HG02970 (cell line): Measurements from ENCODE around the gene NRXN3.

Experiments
- ATAC-seq: cut with Tn5 transposase; IDR thresholded peaks from one replicate; pipeline ENCODE4 v1.9.1; 2021; ENCODE audit warnings: mild to moderate bottlenecking, moderate library complexity, moderate number of reproducible peaks; ENCODE audit not compliant: unreplicated experiment, low FRiP score

The NRXN3 gene

DNA sequence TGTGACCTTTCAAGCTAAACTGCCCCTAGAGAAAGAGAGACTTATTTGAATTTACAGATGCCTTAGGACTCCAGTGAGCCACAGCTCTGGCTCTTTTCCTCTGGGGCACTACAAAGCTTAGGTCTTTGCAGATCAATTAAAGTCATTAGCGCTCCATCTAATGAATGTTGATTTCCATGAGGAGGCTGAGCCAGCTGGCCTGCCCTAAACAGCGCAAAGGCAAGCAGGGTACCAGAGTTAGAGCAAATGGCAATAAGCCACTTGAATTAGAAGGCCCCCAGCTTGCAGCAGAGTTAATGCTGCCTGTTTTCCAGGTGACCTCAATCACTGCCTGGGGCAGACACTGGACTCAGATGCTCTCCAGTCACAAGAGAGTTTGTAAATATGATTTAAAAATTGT lies 1345.8 kb downstream of the NRXN3 start:
- no peak for ATAC-seq

DNA sequence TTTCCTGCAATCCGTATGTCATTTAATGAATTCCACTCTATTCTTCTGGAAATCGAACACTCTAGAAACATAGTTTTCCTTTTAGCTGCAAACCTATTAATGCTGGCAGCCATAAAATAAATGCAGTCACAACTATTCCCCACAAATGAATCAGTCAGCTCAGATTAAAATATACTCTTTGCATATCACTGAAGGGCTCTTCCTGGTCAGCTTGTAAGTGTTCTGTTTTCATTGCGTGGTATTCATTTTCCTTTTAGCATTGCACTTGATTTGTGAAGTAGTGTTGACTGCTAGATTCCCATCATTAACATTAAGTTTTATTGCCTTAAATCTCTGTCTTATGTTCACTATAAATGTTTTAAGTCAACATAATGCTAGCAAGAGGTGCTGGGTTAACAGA lies 1355.2 kb downstream of the NRXN3 start:
- ATAC-seq: no peak

DNA sequence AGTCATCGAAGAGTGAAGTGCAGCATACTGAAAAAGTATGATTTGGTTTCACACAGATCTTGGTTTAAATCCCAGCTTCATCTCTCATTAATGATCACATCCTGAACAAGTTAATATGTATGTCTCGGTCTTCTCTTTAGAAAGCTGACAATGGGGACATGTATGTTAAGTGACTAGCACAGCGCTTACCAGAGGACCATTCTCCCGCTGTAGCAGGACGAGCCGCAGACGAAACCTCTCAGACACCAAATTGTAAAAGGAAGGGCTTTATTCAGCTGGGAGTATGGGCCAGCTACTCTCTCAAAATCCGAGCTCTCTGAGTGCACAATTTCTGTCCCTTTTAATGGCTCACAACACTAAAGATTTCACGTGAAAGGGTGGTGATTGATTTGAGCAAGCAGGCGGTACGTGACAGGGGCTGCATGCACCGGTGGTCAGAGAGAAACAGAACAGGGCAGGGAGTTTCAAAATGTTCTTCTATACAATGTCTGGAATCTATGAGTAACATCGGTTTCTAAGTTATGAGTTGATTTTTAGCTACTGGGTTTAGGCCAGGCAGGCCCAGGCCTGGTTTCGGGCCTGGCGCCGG lies 1358.7 kb downstream of the NRXN3 start:
- no peak for ATAC-seq

DNA sequence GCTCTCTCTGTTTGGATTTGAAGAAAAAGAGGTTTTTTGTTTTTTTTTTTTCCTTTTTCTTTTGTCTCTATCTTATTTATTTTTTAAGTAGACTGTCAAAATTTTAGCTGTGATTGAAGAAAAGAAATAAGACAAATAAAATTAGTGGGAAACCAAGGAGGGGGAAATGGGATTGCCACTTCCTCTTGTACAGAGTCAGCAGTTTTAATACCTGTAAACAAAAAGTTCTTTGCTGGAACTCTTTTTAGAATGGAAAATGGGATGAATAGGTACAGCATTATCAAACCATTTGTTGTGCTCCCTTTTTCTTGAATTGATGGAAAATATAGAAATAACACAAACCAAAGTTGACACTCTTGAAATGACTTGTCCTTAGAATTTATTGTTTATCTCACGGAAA lies 1360.4 kb downstream of the NRXN3 start:
- no peak for ATAC-seq

DNA sequence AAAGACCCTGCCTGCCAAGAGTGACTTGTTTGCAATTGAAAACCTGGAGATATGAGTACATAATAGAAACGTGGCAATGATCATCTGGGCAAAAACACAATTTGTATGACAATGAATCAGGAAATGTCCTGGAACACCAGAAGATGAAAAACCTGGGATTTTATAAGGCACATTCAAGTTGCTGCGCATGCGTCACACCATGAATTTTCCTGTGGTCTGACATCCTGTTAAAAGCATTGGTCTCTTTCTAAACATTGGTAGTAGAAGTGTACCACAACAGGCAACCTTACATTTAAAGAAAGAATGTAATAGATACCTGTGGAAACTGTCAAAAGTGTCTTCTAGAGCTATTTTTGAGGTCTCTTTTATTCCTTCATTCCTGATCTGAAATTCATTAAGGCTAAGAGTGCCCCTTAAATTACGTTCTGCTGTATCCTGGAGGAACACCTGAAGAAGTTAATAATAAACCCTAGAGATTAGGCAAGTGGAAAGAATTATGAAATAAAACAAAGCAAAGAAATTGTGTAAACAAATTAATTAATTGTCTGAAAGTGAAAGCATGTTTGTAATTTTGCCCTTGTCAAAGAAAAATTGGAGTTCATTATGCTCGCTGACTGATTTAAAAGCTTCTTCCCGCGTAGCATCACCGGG lies 1364.7 kb downstream of the NRXN3 start:
- ATAC-seq: no peak

DNA sequence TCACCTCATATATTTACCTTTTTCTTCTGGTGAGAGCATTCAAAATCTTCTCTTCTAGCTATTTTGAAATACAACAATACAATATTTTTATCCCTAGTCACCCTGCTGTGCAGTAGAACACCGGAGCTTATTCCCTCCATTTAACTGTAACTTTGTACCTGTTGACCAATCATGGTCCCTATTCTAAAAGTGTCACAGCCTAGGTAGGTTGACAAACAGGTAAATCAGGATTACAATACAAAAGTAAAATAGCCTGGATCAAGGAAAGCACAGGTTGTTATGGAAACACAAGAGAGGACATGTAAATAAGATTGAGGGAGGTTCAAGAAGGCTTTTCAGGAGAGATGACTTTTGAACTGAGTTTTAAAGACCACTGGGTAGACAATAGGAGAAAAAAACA lies 1370.2 kb downstream of the NRXN3 start:
- ATAC-seq: no peak

DNA sequence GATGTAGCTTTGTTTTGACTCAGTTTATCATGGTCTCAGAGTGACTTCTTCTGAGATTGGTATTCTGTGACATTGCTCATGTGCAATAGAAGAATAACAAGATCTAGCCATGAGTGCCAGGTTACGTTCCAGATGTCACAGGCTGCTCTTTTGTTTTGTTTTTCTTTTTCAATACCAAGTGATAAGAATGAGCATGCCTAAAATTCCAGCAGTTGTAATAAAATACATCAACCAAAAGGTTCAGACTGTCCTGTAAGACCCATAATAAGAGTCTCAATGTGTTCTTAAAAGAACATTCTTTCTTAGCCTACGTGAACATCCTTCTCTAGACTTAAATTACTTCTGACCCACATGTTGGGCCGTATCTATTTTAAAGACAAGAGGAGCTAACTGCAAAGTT lies 1371.9 kb downstream of the NRXN3 start:
- ATAC-seq: no peak

DNA sequence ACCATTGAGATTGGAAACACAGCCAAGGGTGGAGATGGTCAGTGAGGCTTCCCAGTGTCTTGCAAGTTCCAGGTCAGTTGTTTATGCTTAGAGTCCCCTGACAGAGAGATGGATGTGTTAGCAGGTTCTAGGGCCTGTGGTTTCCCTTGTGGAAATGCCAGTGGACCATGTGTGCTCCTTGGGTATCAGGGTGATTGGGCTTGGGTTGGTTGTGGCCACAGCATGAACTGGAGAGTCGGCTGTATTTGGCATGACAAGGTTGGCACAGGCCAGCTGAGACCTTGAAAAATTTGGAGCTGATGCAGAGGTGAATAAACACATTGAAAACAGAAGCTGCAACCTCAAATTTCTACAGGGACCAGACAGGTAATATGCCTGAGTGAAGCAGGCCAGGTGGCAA lies 1373.2 kb downstream of the NRXN3 start:
- no peak for ATAC-seq

DNA sequence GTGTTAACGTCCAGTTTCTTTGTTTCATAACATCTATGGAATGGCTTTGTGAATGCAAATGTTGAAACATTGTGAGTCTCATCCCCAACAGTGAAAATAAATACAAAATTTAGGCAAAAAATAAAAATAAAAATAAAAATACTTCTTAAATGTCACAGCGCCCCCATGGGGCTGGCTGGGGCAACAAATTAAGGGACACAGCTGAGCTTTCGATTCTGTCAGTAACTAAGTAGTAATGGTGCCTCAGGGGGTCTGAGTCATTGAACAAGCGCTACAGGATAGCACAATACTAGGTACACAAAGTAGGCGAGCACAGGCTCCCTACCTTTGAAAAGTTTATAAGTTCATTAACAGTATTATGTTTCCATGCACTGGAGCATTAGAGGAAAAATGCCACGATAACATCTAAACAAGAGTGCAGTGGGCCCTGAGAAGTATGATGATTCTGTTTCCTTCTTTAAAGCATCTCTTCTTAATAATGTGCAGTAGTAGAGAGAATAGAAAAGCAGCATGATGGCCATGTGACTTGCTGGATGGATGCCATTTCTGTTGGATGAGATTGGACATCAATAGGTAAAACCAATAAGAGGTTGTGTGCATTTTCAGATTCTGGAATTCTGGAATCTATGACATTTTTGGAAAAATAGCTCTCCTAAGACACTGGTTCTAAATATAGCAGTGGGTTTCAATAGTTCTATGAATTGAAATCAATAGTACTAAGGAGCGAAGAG lies 1374.0 kb downstream of the NRXN3 start:
- ATAC-seq: no peak

DNA sequence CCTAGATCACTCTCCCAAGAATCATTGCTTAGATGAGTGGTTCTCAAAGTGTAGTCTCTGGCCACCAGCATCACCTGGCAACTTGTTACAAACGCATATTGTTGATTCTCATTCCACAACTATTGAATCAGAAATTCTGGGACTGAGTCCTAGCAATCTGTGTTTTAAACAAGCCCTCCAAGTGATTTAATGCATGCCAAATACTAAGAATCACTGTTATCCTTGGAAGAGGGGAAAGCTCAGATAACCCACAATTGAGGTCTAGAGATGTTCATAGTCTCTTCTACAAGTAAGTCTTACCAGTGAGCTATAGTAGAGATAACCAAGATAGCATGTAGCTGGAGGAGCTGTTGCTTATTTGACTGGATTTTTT lies 1374.5 kb downstream of the NRXN3 start:
- ATAC-seq: no peak

DNA sequence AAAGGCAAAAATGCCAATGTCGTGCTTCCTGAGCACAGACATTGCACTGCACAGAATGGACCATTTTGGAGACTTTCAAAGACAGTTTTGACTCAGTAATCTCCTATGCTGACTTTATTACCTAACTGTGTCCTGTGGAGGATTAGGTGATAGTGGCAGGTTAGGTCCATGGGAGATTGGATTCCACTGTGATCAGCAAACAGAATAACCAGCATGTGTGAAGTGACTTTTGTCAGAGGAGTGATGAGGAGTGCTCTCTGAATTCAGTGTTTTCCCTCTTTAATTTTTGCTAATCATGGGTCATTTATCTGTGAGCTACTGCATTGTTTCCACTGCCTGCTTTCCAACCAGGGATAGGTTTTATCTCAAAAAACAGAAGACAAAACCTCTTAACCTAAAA lies 1378.7 kb downstream of the NRXN3 start:
- ATAC-seq: no peak

DNA sequence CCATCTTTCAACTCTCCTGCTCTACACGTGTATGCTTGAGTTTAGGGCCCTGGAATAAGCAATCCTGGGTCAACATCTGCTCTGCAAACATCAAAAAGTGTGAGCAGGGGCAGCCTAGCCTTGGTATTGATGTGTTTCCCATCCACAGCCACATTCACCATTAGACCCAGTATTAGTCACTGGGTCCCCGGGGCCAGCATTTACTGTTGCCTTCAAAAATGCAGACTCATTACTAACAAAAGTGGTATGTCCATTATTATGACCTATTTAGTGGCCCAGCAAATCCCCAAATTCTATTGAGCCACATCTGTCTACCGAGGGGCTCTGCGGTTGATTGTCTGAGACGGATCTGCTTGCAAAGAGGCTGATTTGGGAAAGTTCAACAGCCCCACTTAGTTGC lies 1379.3 kb downstream of the NRXN3 start:
- no peak for ATAC-seq

DNA sequence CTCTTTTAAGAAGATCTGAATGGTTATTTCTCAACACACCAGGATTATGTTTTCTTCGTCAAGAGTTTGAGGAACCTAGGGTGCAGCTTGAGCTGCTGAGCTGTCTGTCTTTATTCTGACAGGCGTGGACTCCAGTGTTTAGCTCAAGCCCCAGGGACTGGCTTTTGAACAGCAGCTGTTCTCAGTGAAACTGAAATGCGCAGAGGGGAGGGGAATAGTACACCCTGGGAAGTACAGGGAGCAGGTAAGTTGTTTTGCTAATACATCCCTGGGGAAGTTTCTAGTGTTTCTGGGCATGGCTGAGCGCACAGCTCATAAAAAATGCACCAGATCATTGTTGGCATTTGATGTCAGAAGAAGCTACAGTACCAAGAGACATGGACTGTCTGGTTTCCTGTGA lies 1381.3 kb downstream of the NRXN3 start:
- ATAC-seq: no peak

DNA sequence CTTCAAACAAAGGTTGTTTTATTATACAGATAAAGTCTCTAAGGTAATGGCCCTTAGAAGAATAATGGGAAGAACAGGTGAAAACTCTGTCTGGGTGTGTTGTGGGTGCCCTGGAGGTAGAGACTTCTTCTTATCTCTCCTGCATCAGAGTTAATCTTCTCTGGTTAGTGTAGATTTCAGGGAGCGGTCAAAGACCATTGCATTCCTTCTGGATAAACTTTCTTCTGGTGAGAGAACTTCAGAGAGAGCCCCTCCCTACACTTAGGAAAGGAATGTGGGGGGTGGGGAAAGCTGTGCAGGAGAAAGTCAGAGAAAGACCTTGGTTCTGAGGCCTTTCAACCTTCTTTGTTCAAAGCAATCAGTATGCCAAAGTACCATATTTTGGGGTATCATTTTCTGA lies 1382.6 kb downstream of the NRXN3 start:
- ATAC-seq: no peak

DNA sequence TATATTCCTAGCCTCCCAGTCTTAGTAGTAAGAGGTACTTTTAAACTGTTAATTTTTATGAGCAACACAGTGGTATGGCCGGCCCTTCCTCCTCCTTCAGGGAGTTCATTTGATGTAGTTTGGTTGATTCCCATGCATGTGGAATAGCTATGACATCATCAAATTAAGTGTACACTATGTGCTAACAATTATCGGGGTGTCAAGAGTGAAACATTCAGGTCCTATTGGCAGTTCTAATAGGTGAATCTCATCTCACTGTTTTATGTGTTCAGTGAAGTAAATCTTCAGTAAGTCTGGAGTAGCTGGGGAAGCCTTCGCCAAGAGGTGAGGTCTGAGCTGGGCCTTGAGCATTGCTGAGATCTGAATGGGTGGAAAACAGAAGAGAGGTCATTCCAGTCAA lies 1384.6 kb downstream of the NRXN3 start:
- ATAC-seq: no peak

DNA sequence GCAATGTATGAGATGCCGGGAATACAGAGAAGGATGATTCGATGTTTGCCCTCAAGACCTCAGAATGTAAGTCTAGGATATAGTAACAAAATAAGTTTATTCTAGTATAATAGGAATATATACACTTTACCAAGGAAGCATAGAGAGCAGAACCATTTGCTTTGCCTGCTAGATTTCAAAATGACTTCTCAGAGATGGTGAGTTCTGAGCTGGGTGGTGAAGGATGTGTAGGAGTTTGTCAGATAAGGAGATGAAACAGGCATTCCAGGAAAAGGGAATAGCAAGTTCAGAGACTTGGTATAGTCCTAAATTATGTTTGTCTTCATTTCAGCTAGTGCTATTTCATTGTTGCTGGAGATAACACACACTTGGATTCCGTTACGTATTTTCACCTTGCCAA lies 1385.3 kb downstream of the NRXN3 start:
- ATAC-seq: no peak

DNA sequence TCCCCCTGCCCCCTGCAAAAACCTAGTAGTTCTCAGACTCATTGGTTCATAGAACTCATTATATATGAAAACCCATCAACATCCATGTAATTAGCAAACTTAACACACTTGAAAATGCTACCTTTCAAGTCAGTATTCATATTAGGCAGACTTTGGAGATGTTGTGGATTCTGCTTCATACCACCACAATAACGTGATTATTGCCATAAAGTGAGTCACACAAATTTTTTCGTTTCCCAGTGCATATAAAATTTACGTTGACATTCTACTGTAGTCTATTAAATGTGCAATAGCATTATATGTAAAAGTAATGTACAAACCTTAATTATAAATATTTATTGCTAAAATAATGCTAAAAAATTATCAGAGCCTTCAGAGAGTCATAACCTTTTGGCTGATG lies 1387.1 kb downstream of the NRXN3 start:
- ATAC-seq: no peak

DNA sequence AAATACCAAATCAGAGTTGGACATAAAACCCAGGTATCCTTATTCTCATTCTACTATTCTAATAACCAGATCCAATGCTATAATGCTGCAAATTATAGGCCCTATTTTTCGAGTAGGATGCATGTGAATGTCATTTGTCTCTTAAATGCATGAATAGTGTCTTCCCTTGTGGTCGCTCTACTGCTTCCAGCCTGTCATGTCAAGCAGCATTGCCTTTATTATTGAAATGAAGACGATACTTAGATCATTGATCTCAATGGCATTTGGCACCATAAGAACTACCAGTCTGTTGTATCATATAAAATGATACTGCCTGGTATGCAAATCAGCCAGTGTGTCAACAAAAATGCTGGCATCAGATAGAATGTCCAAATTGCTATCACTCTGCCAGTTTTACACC lies 1392.0 kb downstream of the NRXN3 start:
- no peak for ATAC-seq

DNA sequence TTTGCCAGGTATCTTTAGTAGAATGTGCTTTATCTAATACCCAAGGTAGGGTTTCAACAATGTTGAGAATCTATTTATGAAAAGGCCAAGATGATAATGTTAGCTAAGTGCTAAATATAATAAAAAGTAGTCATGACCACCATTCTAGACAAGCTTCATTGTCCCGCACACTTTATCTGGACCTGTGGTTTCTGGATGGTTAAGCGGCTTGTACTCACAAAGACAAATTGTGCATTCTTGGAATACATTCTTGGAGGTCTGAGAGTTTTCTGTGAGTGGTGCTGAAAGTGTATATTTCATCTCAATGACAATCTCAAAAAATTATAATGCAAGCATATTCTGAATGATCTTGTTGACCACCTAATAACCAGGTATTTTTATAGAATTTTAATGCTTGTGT lies 1394.2 kb downstream of the NRXN3 start:
- ATAC-seq: no peak

DNA sequence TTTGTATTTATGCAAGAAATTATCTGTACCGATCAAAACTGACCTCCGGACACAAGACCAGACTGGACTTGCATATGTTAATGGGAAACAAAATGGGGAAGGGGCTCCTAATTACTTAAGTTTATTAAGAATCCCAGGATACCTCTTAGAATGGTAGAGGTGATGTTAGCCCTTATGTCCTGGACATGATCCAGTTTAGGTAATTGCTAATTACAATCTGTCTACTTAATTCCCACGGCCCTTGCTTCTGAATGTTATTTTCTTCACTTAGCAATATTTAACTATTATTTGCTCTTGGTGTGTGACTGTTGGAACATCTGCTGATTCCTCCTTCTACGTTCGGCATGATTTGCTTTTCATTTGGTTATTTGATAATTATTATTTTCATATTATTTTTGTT lies 1397.1 kb downstream of the NRXN3 start:
- ATAC-seq: no peak

DNA sequence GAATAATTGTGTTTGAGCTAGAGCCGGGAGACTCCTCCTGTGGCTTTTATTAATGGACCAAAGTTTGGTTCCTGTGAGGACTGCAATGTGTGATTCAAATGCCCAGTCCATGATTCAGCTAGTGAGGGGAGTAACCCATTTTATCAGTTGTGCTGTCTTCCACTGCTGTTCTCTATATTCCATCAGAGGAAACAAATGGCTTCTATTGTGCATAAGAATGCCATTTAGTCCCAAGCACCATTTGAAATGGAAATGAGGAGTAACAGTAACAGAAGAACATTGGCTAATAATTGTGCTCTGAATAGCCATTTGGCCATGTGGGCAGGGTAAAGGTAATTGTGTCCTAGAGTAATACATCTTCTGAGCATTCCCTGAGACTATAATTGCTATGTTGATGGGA lies 1398.4 kb downstream of the NRXN3 start:
- ATAC-seq: no peak

DNA sequence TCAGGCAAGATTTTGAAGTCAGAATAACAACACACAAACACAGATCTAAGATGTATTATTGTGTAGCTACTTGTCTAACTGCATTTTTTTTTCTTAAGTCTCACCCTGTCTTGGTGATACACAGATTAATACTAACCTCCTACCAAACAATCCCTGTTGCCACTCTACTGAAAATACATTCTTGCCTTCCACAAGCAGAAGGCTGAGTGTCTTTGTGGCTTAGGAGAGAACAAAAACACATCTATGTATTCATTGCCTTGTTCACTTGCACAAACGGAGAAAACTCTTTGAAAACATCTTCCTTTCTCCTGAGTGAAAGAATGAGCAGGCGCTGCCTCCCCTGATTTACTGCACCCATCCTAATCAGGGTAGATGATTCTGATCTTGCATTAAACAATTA lies 1398.9 kb downstream of the NRXN3 start:
- ATAC-seq: no peak
